ENCODE data around the gene RCBTB1.

RCBTB1 gene

GRCh38 chr13:49553888-49554287 lies 31.5 kb downstream of the RCBTB1 start:
- no peak for DNase-seq

- no peak for DNase-seq
These were observed 34.3 kb downstream of the RCBTB1 start for GRCh38 chr13:49550942-49551644.

- peak; percentile 23 for DNase-seq
These were observed 36.1 kb downstream of the RCBTB1 start for GRCh38 chr13:49549289-49549688.

DNA sequence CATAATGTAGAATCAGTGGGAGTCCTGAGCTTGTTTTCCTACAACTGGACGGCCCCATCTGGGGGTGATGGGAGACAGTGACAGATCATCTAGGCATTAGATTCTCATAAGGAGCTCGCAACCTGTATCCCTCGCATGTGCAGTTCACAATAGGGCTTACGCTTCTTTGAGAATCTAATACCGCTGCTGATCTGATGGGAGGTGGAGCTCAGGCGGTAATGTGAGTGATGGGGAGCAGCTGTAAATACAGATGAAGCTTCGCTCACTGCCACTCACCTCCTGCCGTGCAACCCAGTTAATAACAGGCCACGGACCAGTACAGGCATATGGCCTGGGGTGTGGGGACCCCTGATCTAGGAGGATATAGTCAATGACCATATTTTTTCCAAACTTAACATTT lies 38.8 kb downstream of the RCBTB1 start:
- DNase-seq: no peak

DNA sequence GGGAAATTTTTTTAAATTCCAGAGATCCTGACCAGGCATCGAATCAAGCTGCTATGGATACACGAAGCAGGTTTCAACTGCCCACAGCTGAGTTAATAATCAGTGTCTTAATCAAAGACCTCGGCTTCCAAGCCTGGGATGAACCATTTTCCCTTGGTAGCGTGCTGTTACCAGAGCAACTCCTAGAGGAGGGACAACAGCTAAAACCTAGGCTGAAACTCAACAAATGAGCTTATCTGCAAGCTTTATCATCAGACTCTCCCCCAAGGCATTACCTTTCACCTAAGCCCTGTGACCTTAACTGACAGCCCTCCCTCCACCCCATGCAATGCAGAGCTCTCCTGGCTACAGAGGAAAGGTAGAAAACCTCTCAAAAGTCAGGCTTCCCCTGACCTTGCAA lies 39.7 kb downstream of the RCBTB1 start:
- no peak for DNase-seq

DNA sequence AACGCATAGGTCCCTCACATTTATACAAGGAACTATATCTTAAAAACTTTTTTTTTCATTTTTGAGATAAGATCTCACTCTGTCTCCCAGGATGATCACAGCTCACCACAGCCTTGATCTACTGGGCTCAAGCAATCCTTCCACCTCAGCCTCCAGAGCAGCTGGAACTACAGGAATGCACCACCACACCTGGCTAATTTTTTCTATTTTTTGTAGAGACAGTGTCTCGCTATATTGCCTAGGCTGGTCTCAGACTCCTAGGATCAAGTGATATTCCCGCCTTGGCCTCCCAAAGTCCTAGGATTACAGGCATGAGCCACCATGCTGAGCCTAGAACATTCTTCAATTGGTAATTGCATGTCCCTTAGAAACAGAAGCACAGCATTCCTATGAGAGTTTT lies 41.7 kb downstream of the RCBTB1 start:
- DNase-seq: no peak

DNA sequence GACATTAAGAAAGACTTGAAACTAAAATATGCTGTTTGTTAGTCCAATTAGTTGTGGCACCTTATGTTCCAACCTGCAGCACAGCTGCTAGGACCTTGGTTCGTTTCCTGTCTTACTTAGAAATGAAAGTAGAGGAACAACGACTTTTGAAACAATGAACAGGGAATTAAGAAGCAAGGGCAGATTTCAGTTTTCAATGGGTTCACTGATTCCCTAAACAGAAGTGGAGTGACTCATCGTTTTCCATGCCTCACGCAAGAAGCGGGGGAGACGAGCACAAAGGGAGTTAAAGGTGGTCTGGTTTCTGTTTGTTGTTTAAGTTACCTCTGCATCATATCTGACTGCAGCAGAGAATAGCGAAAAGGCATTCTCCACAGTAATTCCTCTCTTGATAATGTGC lies 44.8 kb downstream of the RCBTB1 start:
- peak; percentile 14 for DNase-seq

- DNase-seq: no peak
These were observed 45.6 kb downstream of the RCBTB1 start for GRCh38 chr13:49539746-49540145.

DNA sequence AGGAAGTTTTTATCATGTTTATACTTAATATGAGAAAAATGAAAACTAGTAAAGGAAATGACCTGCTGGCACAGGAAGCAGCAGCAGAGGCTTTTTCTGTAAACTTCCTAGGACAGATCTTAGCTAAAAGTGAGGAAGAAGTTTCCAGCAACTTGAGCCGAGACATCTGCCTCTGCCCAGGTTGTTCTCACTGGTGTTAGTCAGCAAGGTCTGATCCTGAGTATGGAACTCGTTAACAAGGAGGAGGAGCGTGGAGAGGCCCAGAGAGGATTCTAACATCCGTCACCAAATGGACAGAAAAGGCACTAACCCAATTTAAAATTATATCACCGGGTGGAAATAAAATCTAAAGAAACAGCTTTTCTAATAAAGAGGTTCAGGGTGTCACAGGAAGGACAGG lies 46.0 kb downstream of the RCBTB1 start:
- DNase-seq: no peak

DNA sequence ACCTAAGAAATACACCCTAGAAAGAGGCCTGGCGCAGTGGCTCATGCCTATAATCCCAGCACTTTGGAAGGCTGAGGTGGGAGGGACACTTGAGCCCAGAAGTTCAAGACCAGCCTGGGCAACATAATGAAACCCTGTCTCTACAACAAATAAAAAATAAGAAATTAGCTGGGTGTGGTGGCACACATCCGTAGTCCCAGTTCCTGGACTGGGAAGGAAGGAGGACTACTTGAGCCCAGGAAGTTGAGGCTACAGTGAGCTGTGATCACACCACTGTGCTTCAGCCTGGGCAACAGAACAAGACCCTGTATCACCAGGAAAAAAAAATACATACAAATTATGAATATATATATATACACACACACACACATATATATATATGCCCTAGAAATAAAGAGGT lies 47.0 kb downstream of the RCBTB1 start:
- DNase-seq: no peak

DNA sequence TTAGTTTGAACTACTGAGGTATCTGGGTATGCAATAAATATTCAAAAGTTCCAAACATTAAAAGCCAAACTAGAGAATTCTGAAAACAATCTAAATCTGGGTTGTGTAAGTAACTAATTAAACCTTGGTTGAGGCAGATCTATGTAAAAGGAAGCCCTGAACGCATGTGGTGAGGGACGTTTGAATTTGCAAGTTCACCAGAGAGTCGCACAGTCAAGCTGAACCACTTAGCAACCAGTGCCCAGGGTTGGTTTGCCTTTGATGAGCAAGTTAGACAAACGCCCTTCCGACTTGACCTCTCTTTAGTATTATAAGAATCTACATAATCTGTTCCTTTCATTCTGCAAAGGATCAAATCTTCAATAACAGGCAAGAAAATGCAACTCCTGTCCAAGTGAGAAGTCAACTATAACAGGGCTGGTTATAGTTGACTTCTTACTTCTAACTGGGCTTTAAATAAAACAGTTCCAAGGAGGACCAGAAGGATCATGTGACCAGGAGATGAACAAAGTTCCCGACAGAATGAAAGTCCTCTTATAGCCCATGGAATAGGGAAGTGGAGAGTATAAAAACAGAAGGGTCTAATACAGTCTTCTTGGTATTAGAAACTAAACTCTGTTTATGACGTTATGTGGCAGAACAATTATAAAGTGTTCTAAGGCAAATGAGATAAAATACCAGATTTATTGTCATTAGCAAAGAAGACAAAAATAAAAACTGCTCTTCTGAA lies 49.0 kb downstream of the RCBTB1 start:
- DNase-seq: no peak

DNA sequence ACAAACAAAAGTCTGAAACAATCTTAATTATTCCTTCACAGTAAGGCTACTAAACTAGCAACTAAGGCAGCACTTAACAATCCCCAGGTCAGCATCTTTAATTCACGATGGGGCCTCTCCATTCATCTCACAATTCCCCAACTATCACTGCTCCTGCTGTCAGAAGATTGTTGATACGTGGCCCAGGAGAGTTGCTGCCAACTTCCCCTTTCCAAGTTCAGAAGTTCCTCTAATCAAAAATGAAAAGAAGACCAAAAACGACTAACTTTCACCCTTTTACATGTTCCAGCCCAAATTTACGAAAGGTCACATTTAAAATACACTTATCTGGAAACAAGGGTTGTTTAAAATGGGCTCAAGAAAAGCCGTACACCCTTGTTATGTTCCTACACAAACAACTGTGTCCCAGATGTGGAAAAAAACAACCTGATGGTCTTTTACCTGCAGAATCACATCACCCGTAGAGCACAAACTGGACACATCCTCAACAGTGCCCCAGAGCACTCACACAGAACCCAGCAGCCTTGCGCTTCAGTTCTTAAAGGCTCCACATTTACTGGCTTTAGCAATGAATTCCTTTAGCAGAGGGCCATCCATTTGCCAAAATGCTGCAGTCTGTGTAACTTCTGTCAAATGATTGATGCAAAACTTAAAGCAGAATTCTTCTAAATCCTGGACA lies 51.6 kb downstream of the RCBTB1 start:
- no peak for DNase-seq

GRCh38 chr13:49533011-49533410 lies 52.3 kb downstream of the RCBTB1 start:
- DNase-seq: no peak

DNA sequence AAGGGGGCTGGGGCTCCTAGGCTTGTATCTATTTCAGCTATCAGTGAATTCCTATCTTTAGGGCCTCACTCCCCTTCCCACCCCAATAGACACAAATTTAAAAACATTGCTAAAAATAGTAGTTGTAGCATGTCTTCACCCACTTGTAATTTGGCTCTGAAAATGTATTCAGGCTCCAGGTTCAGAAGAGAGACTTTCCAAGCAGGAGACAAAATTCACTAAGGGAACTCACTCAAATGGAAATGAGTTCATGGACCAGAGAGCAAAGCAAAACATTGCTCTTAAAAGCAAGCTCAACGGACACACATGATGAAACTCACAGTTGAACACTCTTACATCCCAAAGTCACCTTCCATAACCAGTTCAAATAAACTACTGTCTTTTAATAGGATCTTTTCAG lies 52.8 kb downstream of the RCBTB1 start:
- no peak for DNase-seq

- no peak for DNase-seq
These were observed 54.9 kb downstream of the RCBTB1 start for GRCh38 chr13:49530457-49530856.

- no peak for DNase-seq
These were observed 57.2 kb downstream of the RCBTB1 start for GRCh38 chr13:49528161-49528560.

GRCh38 chr13:49527123-49527522 lies 58.2 kb downstream of the RCBTB1 start:
- no peak for DNase-seq

GRCh38 chr13:49524740-49525501 lies 60.4 kb downstream of the RCBTB1 start:
- DNase-seq: no peak

GRCh38 chr13:49521224-49521623 lies 64.1 kb downstream of the RCBTB1 start:
- DNase-seq: no peak

DNA sequence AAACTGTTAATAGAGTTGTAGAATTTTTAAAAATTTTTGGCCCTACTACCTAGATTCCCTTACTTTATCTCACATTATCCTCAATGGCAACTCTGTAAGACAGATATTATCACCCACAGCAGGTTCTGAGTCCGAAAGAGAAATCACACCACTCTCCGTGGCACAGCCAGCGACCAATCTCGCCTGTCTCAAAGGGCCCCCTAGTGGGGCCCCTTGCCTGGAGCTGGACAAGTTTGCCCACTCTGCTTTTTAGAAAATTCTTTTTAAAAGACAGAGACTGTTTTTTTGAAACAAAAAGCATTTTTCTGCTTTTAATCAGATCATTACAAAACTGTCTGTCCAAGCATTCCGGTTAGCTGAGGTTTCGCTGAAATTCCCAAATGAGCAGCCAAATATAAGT lies 67.9 kb downstream of the RCBTB1 start:
- DNase-seq: peak; percentile 41

- no peak for DNase-seq
These were observed 68.9 kb downstream of the RCBTB1 start for GRCh38 chr13:49516467-49516866.

DNA sequence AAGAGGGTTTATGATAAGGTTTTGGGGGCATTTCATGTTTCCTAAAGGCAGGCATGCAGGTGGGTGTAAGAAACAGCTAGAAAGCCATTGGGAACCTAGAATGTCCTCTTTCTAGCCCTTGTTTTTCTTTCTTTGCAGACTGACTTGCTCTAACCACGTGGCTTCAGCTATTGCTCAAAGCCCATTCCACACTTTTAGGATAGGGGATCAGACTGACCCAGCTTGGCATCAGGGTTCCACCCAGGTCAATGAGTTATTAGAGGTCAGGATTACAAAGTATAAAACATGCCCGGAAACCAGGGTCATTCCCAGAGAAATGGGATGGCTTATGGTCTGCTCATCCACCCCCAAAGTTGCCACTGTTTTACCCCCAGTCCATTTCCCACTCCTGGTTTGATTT lies 72.8 kb downstream of the RCBTB1 start:
- no peak for DNase-seq

- no peak for DNase-seq
These were observed 81.4 kb downstream of the RCBTB1 start for GRCh38 chr13:49503951-49504350.

All from CD4-positive, alpha-beta T cell treated with Interleukin-17A for 4 hours (primary cell).